ENCODE data around the gene EHHADH. TPM values are rescaled to one million over a fixed set of nuclear protein-coding genes. Genes with fewer than 3 reads are reported as not detected.

Gene EHHADH
- total RNA-seq, 1 experiment from 2014 or later = 4.2 TPM

- TF ChIP-seq ZNF219 (CRISPR knock-in tag; IDR thresholded peaks at IDR 0.05; ENCODE audit: borderline replicate concordance) = no peak
- TF ChIP-seq HMGXB4 (CRISPR knock-in tag; IDR thresholded peaks at IDR 0.05) = no peak
- no peak for TF ChIP-seq GTF2I (CRISPR knock-in tag; conservative IDR thresholded peaks at IDR 0.05)
- TF ChIP-seq CREB1 (CRISPR knock-in tag; IDR thresholded peaks at IDR 0.05) = no peak
- TF ChIP-seq ZSCAN18 (CRISPR knock-in tag; IDR thresholded peaks at IDR 0.05) = no peak
- no peak for TF ChIP-seq ZNF263 (CRISPR knock-in tag; IDR thresholded peaks at IDR 0.05; ENCODE audit: low read depth)
- TF ChIP-seq NFATC4 (CRISPR knock-in tag; IDR thresholded peaks at IDR 0.05) = no peak
- no peak for TF ChIP-seq EMX1 (CRISPR knock-in tag; IDR thresholded peaks at IDR 0.05)
- no peak for TF ChIP-seq ATF3 (CRISPR knock-in tag; conservative IDR thresholded peaks at IDR 0.05)
- TF ChIP-seq ESRRA (CRISPR knock-in tag; IDR thresholded peaks at IDR 0.05; ENCODE audit: borderline replicate concordance) = no peak
- no peak for TF ChIP-seq MAX (CRISPR knock-in tag; IDR thresholded peaks at IDR 0.05)
Observed at GRCh38 chr3:185210621-185211142, 43.2 kb downstream of the EHHADH start (continued).

- POLR2A ChIA-PET = no interaction called here
- no peaks in the 10 kb centered on the region for H3K4me1 Mint-ChIP-seq
- H3K27ac Mint-ChIP-seq = no peak overlapping the region
Observed at GRCh38 chr3:185208823-185209222, 45.0 kb downstream of the EHHADH start.

More at GRCh38 chr3:185208823-185209222, 45.0 kb downstream of the EHHADH start:
- DNase-seq (ENCODE audit: low spot score) = no peak
- H3K27me3 Mint-ChIP-seq (ENCODE audit: low read depth) = no peaks in the 10 kb centered on the region
- CTCF ChIA-PET = no interaction called here
- no peak overlapping the region for H3K4me3 Mint-ChIP-seq
- TF ChIP-seq ZMAT4 (CRISPR knock-in tag; IDR thresholded peaks at IDR 0.05) (no peak), ZSCAN18 (CRISPR knock-in tag; IDR thresholded peaks at IDR 0.05) (no peak), NR3C1 (CRISPR knock-in tag; conservative IDR thresholded peaks at IDR 0.05; ENCODE audit: low read depth) (no peak), ZNF423 (CRISPR knock-in tag; IDR thresholded peaks at IDR 0.05) (no peak), ATF2 (CRISPR knock-in tag; IDR thresholded peaks at IDR 0.05; ENCODE audit: borderline replicate concordance, low read depth) (no peak), NFYB (CRISPR knock-in tag; conservative IDR thresholded peaks at IDR 0.05; ENCODE audit: low read depth) (no peak), E2F4 (CRISPR knock-in tag; IDR thresholded peaks at IDR 0.05; ENCODE audit: borderline replicate concordance, low read depth) (no peak), ZNF512 (CRISPR knock-in tag; IDR thresholded peaks at IDR 0.05; ENCODE audit: borderline replicate concordance) (no peak), RORB (CRISPR knock-in tag; IDR thresholded peaks at IDR 0.05) (no peak), EMX1 (CRISPR knock-in tag; IDR thresholded peaks at IDR 0.05) (no peak)
- no peaks in the 10 kb centered on the region for H3K9me3 Mint-ChIP-seq
- no peaks in the 10 kb centered on the region for H3K36me3 Mint-ChIP-seq
- no peak for ATAC-seq
